HG02623 (cell line): ENCODE measurements around the gene TRMT1.

Experiments used
- ATAC-seq: cut with Tn5 transposase; IDR thresholded peaks from one replicate; pipeline ENCODE4 v1.9.1; 2021; ENCODE audit warnings: moderate library complexity; ENCODE audit not compliant: unreplicated experiment

Gene TRMT1

DNA sequence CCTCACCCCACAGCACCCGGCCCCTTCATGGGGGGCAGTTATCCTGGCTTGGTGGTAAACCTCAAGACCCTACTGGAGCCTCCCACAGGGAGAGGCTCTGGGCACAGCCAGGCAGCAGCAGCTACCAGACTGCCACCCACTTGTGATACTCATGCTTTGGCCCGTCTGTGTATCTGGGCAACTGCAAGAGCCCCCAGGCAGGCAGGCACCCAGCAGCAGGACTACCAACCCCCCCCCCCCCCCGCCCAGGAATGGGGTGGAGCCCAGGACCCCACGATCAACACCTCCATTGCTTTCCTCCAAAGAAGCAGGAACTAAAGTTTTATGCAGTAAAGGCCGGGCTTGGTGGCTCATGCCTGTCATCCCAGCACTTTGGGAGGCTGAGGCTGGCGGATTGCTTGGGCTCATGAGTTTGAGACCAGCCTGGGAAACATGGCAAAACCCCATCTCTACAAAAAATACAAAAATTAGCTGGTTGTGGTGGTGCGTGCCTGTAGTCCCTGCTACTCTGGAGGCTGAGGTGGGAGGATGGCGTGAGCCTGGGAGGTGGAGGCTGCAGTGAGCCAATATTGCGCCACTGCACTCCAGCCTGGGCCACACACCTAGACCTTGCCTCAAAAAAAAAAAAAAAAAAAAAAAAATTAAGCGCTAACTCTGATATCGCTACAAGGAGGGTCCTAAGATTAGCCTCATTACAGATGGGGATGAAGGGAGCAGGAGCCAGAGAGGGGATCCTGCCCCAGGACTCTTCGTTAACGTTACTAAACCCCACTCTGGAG, 12.8 kb downstream of the TRMT1 start:
- no peak for ATAC-seq

DNA sequence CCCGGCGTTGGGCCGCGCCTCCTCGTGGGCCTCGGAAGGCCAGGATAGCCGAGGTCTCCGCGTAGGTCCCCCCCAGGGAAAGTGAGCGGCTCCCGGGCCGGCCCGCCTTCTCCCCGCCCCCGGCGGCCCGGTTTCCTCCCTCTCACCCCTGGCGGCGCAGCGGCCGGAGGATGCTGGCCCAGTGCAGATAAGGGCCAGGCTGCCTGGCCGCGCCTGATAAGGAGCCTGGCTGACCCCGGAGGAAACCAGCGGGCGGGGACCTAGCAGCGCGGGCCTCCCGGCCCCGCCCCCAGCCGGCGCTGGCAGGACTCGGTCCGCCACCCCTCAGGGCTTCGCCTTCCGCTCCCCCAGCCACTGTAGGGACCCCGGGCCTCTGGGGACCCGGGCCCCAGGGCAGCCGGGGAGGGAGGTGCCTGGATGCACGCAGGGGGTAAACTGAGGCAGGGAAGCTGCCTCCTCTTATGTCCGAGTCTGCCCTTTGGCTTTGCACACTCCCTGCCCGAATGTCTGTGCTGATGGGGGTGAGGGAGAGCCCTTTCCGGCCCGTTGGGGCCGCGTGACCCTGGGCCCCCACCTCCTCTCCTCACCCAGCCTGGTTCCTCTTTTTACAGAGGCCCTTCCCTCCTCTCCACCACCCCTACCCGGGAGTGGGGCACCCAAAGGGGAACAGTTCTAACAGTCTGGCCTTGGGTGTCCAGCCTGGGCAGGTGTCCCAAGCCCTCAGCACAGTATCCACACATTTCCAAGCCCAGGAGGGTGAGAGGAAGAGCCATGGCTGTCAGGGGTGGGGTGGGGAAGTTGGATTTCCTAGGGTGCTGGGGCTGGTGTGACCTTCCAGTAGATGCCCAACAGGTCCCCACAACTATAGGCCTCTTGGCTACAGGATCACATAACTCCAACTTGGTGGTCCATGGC, 13.6 kb downstream of the TRMT1 start, which contains the start of gene LYL1:
TSS of gene LYL1 (minus strand) at position 193 of the 915 bp plus-strand sequence. CDS start 1,687 bp downstream, outside the sequence.
- no peak for ATAC-seq

DNA sequence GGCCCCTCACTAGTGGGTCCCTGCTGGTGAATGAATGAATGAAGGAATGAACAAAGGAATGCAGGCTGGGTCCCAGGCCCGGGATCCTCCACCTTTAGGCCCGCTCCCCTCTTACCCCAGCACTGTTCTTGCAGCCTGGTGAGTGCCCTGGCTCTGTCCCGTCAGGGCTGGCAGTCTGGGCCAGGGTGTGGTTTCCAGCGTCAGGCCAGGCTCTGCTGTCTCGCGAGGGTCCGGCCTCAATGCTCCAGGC, 14.2 kb downstream of the TRMT1 start:
- no peak for ATAC-seq

DNA sequence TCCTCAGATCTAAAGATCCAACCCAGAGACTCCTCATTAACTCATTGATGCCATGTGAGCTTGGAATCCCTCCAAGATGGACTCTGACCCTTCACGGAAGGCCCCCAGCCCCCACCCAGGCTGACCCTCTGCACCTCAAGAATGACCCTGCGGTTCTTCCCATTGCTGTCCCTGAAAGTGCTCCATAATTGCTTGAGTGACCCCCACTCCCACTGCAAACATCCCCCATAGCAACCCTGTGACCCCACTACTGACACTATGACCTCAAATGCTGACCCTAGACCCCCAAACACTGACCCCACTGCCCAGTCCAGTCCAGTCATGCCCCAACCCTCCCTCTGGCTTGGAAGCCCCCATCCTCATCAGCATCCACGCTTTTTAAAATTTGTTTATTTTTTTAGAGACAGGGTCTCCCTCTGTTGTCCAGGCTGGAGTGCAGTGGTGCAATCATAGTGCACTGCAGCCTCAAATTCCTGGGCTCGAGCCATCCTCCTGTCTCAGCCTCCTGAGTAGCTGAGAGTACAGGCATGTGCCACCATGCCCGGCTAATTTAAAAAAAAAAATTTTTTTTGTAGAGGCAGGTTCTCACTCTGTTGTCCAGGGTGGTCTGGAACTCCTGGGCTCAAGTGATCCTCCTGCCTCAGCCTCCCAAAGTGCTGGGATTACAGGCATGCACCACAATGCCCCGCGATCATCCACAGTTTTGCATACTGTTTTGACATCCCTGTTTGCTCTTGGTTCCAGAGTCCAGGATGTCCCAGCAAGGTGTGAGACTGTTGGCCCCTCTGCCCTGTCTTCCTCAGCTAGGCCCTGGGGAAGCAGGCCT, 14.7 kb downstream of the TRMT1 start:
- no peak for ATAC-seq

DNA sequence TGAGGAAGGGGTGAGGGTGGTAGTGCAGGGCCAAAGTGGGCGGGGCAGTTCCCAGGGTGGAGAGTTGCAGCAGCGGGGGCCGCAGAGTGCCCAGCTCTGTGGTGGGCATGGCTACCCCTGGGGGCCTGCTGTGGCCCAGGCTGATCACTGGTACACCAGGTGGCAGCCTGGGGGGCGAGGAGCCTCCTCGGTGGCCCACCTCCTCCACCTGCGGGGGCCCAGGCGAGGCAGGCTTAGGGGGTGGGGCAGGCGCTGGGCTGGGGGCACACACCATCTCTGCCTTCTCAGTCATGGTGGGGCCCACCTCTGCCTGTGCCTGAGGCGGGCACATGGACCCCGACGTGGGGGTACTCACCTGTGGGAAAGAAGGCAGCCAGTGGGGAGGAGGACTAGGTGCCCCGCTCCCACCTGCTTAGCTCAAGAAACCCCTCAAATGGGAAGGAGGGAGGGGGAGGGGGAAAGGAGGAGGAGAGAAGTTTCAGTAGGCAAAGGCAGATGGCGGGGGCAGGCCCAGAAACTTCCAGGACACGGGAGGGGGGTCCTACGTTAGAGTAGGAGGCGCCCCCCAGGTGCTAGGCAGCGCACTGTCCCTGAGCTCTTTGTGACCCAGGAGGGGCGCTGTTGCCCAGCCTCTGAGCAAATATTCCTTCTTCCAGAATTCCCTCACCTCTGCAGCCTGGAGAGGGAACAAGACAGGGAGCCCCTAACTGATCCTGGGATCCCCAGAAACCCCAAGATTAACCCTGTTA, 15.5 kb downstream of the TRMT1 start:
- no peak for ATAC-seq

DNA sequence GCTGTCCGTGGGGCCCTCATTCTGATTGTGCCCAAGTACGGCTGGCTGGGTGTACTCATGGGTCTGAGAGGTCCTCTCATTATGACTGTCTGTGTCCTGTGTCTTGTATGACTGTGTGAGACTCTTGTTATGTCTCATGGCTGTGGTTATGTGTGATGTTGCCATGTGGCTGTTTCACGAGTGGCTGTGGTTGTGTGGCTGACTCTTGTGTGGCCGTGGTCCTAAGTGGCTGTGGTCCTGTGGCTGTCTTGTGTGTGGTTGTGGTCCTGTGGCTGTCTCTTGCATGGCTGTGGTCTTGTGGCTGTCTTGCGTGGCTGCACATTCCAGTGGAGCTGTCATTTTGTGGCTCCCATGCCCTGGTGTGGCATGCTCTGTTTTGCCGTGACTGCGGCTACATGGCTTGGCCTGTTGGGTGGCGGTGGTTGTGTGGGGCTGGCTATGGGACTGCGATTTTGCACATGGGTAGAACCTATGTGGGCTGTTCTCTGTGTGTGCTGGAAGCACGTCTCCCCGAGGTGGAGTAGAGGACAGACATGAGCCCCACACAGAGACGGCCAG, 16.4 kb downstream of the TRMT1 start:
- ATAC-seq = no peak

DNA sequence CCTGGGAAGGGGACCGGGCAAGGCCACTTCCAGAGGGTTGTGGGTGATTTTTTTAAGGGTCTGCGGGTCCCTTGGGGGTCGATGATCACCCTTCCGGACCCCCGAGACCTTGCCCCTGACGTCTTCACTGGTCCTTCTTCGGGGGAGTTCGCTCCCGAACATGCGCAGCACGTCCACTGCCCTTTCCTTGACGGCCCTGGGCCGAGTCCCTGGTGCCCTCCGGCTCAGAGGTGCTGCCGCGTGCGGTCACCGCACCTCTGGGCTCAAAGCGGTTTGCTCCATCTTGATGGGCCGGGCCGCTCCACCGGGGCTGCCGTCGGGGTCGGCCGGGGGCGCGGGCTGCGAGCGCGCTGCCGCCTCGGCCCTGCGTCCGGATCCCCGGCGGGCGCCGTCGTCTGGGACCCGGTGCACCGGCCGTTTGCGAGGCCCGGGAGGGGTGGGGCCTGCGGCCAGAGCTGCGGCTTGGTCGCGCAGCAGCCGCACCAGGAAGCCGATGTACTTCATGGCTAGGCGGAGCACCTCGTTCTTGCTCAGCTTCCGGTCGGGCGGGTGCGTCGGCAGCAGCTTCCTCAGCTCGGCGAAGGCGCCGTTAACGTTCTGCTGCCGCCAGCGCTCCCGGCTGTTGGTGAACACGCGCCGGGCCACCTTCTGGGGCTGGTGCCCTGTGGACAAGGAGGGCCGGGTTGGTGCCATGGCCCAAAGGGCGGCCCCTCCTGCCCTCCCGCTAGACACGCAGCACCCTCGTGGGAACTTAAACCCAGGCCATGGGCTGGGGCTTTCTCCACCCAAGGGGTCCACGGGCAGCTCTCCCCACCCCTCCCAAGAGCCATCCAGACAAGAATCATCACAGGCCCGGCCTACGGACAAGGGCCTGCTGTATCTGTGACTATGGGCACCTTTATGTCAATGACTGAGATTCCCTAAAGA, 17.2 kb downstream of the TRMT1 start:
- no peak for ATAC-seq

DNA sequence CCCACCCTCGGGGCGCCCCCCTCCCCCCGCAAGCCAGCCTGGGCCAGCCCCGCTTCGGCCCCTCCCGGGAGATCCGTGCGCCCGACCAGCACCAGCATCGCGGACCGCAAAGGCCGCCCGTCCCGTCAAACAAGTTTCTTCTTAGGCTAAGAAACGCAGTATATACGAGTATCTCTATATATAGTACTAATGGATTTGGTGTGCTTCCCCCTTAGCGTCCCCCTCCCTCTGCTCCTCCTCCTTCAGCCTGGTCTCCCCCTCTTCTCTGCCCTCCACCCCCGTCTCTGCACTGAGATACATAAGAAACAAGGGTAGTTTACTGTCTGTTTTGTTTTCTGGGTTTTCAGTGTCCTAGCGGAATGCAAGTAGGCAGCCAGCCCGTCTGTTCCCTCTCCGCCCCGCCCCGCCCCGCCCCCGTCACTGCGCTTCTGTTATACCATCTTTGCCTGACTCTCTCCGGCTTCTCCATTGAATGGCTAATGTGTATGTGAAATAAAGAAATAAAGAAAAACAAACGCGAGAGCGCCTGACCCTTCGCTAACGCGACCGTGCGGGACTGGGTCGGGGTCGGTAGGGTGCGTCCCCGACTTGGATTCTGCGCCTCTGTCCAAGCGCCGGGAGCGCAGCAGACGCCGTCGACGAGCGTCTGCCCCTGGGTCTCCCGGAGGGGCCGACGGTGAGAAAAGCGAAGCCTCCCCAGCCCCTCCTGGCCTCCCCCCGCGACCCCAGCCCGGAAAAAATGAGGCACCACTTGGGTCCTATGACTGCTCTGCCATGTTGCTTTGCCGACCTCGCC, 18.1 kb downstream of the TRMT1 start:
- ATAC-seq = no peak

DNA sequence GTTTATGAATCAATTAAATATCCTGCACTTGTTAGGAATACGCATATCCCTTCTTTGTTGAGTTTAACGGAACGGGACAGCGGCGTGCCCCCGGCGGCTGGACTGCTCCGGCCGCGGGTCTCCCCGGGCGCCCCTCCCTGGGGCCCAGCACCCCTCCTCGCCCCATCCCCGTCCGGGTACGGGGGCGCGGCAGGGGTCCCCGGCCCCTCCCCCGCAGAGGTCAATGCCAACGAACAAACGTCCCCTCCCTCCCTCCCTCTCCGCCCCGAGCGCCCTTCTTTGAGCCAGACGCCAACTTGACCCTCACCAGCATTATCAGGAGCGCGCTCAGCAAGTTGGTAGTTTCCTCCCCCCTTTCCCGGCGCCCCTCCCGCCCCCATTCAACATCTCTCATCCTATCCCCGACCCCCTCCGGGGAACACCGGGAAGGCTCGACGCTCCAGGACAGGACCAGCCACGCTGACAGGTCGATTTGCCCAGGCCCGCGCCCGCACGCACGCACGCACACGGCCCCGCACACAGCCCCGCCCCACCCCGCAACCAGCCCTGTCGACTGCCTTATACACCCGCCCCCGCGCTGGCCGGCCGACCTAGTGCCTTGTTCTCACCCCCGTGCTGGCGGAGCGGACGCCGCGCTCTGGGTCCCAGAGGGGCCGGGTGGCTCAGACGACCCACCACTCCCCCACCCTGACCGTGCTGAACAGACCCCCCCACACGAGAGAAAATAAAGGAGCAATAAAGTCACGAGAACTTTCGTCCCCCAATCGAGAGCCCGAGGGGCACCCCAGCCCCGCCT, 18.9 kb downstream of the TRMT1 start:
- ATAC-seq = no peak

DNA sequence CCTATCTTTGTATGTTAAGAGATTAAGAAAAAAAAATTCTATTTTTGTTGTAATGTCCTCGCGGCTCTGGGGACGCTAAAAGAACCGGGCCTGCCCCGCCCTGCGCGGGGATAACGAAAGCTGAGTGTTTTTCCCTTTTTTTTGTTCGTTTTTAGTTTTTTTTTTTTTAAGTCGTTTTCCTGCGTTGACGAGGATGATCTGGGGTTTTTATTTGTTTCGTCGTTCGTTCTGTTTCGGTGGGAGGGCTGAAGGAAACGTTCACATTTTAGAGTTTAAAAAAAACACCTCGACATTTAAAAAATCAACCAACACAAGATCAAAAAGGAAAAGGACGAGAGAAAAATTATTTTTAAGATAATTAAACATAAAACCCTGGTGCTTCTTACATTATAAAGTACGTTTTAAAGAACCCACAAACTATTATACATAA, 19.5 kb downstream of the TRMT1 start:
- ATAC-seq = no peak

DNA sequence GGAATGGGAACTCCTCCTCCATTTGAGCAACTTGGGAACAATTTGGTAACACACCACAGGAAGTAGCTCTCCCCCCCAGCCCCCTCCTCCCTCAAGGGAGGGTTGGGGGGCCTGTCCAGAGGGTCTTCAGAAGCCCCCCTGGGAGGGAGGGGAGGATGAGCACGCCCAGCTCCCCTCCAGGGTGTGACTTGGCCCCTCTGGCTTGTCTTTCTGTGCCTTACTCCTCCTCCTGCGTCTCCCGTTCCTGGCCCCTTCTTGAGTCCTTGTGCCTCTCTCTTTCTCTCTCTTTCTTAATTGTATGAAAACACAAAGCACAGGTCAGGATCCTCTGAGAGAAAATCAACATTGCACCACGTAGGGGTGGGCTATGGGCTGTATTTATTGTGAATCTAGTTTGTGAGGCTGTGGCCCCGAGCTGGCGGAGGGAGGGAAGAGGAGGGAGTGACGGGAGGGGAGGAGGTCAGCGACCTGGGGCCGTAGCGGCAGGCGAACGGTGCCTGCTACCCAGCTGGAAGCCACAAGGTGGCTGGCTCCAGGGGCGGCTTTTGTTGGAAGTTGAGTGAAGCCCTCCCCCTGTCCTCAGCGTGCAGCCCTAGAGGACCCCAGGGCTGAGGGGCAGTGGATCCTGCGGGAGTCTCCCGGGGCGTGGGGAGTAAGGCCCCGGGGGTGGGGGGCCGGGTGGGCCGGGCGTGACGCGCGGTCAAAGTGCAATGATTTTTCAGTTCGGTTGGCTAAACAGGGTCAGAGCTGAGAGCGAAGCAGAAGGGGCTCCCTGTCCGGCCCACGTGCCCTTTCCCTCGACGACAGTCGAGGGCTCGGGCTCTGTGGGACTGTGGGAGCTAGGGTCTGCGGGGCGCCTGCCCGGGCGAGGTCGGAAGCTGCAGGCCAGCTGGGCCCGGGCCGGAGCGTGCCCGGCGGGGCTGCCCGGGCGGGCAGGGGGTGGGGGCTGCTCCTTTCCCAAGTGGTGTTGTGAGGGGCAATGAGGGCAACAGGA, 20.3 kb downstream of the TRMT1 start:
- ATAC-seq = no peak

DNA sequence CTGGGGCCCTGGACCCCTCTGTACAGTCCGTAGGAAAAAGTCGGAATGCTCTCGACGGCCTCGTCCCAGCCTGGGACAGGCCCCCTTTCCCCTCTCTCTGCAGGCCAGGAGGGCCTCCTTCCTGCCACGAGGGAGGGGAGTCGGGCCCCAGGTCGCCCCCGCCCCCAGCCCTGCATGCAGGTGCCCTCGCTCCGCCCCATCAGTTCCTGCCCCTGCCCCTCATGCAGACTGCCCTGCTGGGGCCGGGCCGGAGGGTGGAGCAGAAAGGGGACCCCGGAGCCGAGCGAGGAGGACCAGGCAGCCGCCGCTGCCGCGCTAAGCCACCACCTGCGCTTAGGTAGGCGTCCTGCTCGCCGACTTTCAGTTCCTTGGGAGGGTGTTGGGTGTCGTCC, 21.2 kb downstream of the TRMT1 start:
- ATAC-seq = no peak

DNA sequence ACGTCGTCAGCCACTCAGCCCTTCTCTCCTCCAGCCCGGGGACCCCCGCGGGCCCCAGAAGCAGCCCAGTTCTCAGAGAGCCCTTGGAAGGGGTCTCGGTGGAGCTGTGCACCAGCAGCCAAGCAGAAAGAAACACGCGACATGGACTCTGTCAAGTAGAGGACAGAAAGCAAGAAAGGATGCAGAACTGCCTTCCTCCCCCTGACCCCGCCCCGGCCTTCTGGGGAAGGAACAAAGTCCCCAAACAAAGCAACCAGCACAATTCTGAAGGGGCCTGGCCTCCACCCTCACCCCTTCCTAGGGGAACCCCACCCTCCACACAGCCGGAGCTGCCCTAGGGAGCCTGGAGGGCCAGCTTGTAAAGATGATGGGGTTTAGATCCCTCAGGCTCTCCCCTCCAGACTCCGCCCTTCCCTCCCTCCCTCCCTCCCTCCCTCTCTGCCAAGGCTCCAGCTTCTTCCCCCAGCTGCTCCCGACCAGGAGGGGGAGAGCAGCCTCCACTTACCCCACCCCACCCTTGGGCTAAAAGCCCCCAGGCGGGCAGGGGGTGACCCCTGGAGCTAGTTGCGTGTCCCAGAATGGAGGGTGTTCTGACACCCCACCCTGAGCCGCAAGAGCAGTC, 21.7 kb downstream of the TRMT1 start:
- no peak for ATAC-seq

DNA sequence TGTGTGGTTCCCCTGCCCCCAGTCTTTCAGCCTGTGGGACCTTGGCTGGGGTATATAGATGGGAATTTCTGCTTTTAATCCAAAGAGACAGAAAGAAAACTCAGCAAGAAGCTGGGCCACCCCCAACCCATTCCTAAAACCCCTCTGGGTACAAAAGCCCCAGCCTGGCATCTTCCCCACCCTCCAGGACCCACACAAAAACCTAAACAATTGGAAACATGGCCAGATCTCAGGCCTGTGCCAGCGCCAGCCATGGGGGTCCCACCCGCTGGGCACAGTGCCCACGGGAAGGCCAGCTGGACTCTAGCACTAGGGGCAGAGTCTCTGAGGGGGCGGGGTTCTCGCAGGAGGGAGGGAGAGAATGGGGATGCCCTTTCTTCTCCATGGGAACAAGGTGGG, 22.4 kb downstream of the TRMT1 start:
- no peak for ATAC-seq

DNA sequence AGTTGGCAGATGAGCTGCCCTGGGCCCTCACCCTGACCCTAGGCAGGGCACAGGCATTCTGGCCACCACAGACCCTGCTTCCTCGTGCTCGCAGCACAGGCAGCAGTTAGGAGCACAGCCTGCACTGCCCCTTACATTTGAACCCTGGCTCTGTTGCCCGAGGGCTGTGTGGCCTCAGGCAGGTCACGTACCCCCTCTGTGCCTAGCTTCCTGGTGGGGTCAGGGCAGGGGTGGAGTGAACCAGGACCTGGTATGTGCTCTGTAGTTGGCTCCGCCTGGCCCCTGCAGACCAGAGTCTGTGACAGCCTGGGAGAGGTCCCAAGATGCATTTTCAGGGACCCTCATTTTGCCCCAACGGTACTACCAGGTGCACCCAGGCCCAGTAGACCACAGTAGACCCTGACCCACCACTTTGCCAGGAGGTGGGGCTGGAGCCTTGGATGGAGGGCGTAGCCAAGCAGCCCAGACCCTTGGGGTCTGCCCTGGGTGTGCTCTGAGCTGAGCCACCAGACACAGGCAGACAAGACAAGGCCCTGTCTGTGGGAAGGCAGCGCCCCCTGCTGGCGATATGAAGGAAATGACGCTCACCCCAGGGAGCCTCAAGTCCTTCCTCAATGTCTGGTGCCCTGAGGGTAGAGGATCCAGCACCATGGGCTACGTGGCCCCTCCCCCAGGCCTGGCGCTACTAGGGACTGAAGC, 23.0 kb downstream of the TRMT1 start:
- ATAC-seq = no peak
